ENCODE data around the gene TNFAIP6.

- no peak for TF ChIP-seq CTCF (IDR thresholded peaks at IDR 0.05)
- no peak for TF ChIP-seq POLR2A (IDR thresholded peaks at IDR 0.05)
Measured at GRCh38 chr2:151374436-151374835, 17.0 kb downstream of the TNFAIP6 start.
